ENCODE measurements around the gene STARD4.

STARD4 gene

GRCh38 chr5:111512375-111513130 is at the start of gene STARD4:
STARD4 (minus strand) TSS chr5:111512535; CDS start chr5:111507433, 5,102 bp downstream.
- peak; percentile 91 to 99 (median 94) for DNase-seq
- intact Hi-C loops (cut with DNase I): no loop called here

GRCh38 chr5:111559680-111560079 is 47.3 kb upstream of the STARD4 start:
- intact Hi-C loops (cut with DNase I): loop anchor here (10.0 kb wide), 1 partner anchor 195 kb away; the partner anchor contains the start of gene NREP
- no peak for DNase-seq

GRCh38 chr5:111557686-111558085 is 45.4 kb upstream of the STARD4 start:
- DNase-seq: no peak
- intact Hi-C loops (cut with DNase I): loop anchor here (10.0 kb wide), 1 partner anchor 197 kb away; the partner anchor contains the start of gene NREP

GRCh38 chr5:111557111-111557510 is 44.8 kb upstream of the STARD4 start:
- intact Hi-C loops (cut with DNase I): loop anchor here (10.0 kb wide), 1 partner anchor 198 kb away; the partner anchor contains the start of gene NREP

GRCh38 chr5:111556501-111556900 is 44.2 kb upstream of the STARD4 start:
- no peak for DNase-seq
- intact Hi-C loops (cut with DNase I): loop anchor here (10.0 kb wide), 1 partner anchor 198 kb away; the partner anchor contains the start of gene NREP

More at GRCh38 chr5:111557111-111557510, 44.8 kb upstream of the STARD4 start:
- DNase-seq: no peak

GRCh38 chr5:111555760-111556159 is 43.4 kb upstream of the STARD4 start:
- intact Hi-C loops (cut with DNase I): loop anchor here (10.0 kb wide), 1 partner anchor 199 kb away; the partner anchor contains the start of gene NREP

GRCh38 chr5:111553868-111554267 is 41.5 kb upstream of the STARD4 start:
- DNase-seq: no peak
- intact Hi-C loops (cut with DNase I): loop anchor here (10.0 kb wide), 1 partner anchor 201 kb away; the partner anchor contains the start of gene NREP

More at GRCh38 chr5:111555760-111556159, 43.4 kb upstream of the STARD4 start:
- no peak for DNase-seq

- DNase-seq: no peak
- intact Hi-C loops (cut with DNase I): loop anchor here (10.0 kb wide), 1 partner anchor 202 kb away; the partner anchor contains the start of gene NREP
Measured at GRCh38 chr5:111552896-111553295, 40.6 kb upstream of the STARD4 start.

- DNase-seq: no peak
- intact Hi-C loops (cut with DNase I): loop anchor here (10.0 kb wide), 1 partner anchor 202 kb away; the partner anchor contains the start of gene NREP
Measured at GRCh38 chr5:111552492-111552891, 40.2 kb upstream of the STARD4 start.

GRCh38 chr5:111551569-111552275 is 39.4 kb upstream of the STARD4 start:
- no peak for DNase-seq
- intact Hi-C loops (cut with DNase I): loop anchor here (10.0 kb wide), 1 partner anchor 203 kb away; the partner anchor contains the start of gene NREP

- DNase-seq: no peak
- intact Hi-C loops (cut with DNase I): loop anchor here (10.0 kb wide), 1 partner anchor 204 kb away; the partner anchor contains the start of gene NREP
Measured at GRCh38 chr5:111551161-111551560, 38.8 kb upstream of the STARD4 start.

GRCh38 chr5:111550282-111551020 is 38.1 kb upstream of the STARD4 start:
- intact Hi-C loops (cut with DNase I): loop anchor here (1.0 to 10.0 kb wide), 2 partner anchors 204 to 597 kb away; partner anchors contain the start of gene NREP
- peak in 9 of 10 donors; percentile 19 to 88 (median 64) for DNase-seq

GRCh38 chr5:111548992-111549649 is 36.8 kb upstream of the STARD4 start:
- no peak for DNase-seq
- intact Hi-C loops (cut with DNase I): no loop called here

- no peak for DNase-seq
- intact Hi-C loops (cut with DNase I): no loop called here
Measured at GRCh38 chr5:111548348-111548950, 36.1 kb upstream of the STARD4 start.

- DNase-seq: no peak
- intact Hi-C loops (cut with DNase I): no loop called here
Measured at GRCh38 chr5:111545031-111545430, 32.7 kb upstream of the STARD4 start.

- no peak for DNase-seq
- intact Hi-C loops (cut with DNase I): no loop called here
Measured at GRCh38 chr5:111537141-111538024, 25.0 kb upstream of the STARD4 start.

- no peak for DNase-seq
- intact Hi-C loops (cut with DNase I): no loop called here
Measured at GRCh38 chr5:111535879-111536549, 23.7 kb upstream of the STARD4 start.

Data from posterior cingulate gyrus (tissue), 11 donors.